Skin of body (tissue), 2 donors: ENCODE results near the gene PPP1R3C. TPM values are rescaled to one million over a fixed set of nuclear protein-coding genes. Genes with fewer than 3 reads are reported as not detected.

Experiments
- DNase-seq: peaks from one replicate; lab custom pipeline; 2025; lab: John Stamatoyannopoulos, UW
- total RNA-seq: library from RNA; depleted of rRNA; stranded (reverse); fragments of >200 nt; gene quantifications from one replicate; pipeline ENCODE4 v1.2.3, GENCODE V29; 2014

Gene PPP1R3C
- total RNA-seq, 1 donor from 2014 or later = 71.7 TPM

DNA sequence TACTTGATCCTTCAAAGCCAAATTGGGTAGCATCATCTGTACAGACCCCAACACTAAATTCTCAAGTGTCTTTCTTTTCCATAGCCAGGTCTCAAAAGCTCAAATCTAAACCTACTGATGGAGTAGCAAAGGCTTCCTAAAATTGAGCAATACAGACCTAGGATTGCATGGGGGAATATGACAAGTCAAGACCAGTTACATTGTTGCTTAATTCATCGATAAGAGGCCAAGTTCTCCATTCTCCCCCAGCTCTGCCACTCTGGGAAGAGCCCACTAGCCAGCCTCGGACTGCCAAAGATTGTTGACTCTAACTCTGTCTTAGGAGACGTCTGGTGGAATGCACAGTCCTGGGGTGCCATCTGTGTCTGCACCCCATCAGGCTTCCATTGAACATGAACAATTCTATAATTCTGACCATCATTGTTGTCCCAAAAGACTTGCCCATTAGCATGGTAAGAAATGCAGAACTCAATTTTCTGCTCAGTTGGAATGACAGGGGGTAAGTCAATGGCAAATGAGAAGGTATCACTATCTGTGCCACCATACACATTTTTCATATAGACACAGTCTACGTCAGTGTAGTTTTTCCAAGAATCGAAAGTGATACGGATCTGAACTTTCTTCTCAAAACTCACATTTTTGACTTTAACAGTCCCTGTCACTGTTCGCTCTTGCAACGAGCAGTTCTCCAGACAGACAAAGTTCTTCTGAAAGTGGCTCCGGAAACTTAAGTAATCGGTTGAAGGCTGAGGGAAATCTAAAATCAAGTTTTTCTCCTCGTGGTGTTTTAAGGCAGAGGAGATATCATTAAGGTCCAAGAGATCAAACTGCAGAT is 2.9 kb downstream of the PPP1R3C start:
- no peak for DNase-seq

DNA sequence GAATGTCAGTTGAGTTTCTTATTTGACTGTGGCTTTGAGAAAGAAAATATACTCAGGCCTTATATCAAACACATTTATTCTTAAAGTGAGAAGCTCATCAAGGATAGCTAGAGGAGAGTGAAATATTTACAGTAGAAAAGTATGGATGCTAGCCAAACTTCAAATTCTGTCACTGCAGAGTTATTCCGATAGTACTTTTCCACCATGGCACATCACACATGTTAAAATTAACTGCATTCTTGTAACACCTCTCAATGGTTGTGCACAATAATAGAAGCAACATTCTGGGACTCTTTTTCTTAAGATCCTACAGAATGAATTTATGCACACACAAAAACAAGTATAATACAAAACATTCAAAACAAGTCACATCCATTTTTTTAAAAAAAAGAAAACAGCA is 4.5 kb downstream of the PPP1R3C start:
- no peak for DNase-seq

DNA sequence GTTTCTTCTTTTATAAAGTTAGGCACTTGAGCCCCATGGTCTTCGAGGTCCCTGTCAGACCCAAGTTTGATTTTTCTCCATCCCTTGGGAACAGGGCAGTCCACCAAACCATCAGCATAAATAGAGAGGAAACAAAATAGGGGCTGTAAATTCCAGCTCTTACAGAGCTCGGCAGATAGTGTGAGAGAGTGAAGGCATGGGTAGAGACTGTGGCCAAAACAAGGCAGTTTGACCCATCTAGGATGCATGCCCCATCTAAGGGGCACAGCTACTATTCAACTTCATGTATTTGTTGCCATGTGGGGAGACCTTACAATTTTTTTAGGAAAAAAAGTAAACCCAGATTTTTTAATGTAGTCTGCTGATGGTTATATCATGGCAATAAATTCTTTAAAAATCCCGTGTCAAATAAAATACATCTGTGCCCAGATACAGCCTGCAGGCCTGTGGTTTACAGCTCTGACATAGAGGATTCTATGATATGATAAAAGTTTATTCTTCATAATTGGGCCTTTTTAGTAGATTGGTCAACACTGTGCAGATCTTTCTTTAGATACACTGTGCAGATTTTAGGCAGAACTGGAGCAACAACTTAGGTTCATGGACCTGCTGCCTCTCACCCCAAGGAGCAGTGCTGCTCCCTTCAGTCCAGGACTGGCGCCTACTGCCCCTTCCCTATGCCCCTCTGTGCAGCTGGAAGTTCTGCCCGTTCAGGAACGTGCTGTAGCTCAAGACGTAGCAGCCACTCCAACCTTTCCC is 5.3 kb downstream of the PPP1R3C start:
- no peak for DNase-seq

DNA sequence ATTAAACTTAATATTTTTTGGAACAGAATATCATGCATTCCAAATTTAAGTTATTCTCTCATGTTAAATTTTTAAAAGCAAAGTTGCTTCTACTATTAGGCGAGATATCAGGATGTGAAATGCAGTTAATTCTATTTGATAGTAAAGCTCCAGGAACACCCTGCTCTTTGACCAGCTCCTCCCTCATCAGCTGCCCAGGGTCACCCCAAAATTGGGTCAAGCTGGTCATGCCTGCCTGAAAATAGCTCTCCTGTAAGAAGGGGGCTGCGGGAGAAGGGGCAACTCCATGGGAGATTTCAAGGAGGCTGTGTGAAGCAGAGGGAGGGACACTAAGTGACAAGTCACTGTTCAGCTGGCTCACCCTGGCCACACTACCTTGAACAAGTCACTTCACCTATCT is 5.9 kb downstream of the PPP1R3C start:
- DNase-seq = no peak

DNA sequence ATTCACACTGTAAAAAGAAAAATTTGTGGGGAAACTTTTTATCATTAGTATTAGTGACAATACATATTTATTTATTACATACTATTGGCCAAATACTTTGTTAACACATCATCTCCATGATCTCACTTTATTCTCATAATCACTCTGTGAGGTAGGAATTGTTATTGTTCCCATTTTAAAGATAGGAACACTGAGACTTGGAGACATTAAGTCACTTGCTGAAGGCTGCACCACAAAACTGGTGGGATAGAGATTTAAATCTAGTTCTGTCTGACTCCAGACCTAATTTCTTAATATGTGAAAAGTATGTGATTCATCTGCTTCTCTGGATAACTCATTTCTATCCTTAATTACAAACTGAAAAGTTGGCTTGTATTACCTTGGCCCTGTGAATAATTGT is 8.2 kb downstream of the PPP1R3C start:
- DNase-seq = no peak

DNA sequence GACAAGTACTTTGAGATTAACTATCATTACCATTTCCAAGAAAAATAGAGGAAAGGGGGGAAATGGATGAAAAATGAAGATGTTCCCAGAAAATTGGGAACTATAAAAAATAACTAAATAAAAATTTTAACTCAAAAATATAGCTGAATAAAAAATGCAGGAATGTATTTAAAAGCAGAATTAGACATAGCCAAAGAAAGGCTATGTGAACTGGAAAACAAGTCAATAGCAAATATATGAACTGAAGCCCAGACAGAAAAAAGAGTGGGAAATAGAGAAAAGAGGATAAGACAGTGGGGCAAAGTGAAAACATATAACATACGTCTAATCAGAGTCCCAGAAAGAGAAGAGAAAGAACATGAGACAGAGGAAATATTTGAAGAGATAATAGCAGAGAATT is 10.3 kb downstream of the PPP1R3C start:
- DNase-seq = no peak

DNA sequence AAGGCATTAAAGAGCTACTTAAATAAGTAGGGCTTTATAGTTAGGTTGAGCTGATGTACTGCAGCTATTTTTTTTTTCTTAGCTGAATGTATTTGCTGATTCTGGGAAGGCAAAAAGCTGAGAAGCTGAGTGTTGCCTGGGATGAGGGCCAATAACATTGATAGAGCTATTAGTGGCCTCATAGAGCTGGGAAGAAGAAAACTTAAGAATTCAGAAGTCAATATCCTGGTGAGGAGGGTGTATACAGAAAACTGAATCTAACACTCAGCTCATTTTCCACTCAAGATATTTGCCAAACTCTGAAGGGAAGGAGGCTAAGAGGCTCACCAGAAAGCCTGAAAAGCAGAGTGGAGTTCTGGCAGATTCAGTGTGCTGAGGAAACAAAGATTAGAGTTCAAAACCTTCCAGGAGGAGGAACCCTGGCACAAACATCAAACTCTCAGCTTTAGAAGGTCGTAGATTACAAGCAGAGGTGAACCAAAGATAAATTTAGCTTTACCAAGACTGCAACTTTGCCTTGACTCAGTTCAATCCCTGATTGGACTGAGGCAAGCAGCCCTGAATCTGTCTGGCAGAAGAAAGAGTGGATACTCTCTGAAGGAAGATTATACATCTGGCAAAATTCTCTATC is 11.3 kb downstream of the PPP1R3C start:
- DNase-seq = no peak

DNA sequence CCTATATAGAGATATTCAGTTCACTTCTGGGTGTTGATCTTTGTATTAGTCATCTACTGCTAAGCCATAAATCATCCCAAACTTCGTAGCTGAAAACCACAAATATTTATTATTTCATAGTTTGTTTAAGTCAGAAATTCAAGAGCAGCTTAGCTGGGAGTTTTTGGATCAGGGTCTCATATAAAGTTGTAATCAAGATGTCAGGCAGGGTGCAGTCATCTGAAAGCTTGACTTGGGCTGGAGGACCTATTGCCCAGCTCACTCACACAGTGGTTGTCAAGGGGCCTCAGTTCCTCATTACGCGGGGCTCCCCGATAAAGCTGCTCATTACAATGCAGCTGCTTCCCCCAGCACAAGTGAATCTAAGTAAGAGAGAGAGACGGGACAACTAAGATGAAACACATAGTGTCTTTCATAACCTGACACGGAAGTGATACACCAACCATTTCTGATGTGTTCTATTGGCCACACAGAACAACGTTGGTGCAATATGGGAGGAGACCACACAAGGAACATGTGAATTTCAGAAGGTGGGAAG is 15.7 kb downstream of the PPP1R3C start:
- no peak for DNase-seq

DNA sequence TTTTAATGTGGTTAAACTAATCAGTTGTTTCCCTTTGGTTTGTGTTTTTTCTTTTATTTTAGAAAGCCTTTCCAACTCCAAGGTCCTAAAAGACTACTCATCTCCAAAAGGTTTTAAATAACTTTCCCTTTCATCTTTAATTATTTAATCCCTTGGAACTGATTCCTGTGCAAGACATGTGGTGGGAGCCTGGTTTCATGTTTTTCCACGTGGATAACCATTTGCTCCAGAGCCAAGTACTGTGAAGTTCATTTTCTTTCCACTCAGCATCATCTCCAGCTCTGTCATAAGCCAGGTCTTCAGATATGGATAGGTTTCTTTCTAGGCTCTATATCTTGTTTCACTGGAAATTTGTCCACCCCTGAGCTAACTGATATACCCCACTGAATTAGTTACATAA is 16.7 kb downstream of the PPP1R3C start:
- DNase-seq = no peak

DNA sequence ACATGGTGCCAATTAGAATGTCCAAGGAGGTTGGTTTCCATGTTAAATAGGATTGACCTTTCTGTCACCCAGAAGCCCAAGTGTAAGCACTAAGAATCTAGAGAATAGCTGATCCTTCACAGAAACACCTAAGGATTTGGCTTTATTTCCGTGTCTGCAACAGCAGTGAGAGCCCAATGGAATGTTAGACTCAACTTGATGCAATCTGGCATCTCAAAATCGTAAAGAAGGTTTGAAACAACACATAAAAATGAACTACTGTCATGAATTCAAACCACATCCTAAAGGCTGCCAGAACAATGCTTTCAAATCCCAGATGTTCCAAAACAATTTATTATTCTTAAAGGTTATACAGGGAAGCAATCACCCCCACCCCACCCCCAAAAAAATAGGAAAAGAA is 18.6 kb downstream of the PPP1R3C start:
- peak; percentile 29 for DNase-seq

DNA sequence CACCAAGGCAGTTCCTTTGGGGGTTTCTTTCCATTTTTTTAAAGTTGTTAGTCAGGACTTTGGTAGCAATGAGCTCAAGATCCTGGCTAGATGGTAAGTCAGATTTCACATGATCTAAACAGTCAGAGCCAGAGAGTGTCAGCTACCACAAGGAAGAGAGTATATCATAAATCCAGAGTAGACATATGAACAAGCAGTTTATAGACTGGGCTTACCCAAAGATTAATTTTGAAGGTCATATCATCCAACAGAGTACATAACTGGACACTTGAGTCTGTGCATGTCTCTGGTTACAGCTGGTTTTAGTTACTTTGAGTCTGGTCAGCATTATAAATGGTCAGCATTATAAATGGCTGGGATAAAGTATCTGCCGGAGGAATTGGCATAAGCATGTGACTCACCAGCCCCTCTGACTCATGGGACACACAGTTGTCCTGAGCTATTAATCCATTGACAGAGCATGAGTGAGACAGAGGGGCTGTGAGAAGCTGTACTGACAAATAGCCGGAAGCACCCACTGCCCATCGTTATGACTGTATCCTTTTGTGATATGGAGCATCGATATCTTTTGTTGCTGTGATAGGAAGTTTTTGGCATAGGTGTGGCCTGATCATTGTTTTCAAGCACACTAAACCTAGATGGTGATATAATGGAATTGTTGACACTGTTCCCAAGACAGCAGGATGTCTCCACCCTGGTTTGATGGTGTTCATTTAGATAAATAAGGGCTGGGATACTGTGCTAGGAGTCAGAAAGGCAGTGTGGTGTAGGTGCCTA is 19.3 kb downstream of the PPP1R3C start:
- DNase-seq = peak; percentile 29

DNA sequence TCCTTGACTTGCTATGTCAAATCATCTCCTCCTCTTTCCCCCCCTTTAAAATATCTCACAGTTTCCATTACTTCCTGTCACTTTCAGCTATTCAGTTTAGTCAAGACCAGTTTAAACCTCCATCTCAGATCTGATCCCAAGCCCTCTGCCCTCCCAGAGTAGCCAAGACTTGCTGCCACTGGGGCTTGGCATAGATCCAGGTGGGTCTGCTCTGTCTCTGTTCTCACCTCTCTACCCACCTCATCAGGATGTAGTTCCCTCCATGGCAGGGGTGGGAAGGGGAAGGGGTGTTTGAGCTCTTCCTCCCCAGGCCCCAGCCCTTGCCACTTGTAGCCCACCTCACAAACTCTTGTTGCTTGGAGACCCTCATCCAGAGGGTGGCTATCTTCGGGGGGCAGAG is 22.0 kb downstream of the PPP1R3C start:
- no peak for DNase-seq

DNA sequence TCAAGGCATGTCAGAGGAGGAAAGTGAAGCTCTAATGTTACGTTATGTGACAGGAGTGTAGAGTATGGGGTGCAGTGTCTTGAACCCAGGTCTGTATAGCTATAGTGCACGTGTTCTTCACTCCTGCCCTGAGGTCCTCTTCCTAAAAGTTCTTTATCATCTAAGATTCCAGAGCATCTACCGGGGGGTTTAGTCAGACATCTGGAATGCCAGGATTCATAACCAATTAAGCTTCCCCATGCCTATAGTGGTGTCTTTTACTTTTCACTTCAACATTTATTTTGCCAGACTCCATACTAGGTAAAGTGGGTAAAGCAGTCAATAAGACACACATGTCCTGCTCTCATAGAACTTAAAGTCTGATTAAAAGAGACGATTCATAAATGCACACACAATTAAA is 22.4 kb downstream of the PPP1R3C start:
- no peak for DNase-seq

DNA sequence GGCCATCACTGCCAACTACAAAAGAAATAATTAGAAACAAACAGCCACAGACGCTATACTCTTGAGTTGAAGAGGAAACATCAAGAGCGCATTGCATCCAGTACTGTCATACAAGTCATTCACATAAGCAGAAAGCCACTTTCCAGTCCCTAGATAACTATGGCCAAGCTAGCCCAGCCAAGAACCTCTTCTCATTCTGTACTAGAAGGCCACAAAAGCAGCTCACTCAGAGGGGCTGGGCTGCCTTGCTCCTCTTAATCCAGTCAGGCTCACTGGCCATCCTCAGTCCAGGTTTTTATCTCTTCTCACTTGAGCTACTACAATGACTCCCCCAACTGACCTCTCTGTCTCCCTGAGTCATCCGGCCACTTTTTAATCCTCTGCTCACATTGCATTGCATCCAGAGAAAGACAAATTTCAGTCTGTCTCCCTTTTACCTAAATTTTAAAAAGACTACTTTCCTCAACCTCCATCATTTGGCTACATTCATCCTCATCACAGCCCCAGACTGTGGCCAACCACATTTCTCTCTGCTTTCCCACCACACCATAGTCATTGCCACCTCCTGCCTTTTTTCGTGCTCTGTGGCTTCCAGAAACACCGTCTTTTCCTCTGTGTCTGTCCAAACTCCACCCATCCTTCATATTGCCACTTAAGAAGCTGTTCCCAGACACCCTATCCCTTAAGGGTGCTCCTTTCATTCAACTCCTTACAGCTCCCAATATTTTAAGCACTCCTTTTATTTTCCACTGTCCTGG is 25.0 kb downstream of the PPP1R3C start:
- DNase-seq = no peak

DNA sequence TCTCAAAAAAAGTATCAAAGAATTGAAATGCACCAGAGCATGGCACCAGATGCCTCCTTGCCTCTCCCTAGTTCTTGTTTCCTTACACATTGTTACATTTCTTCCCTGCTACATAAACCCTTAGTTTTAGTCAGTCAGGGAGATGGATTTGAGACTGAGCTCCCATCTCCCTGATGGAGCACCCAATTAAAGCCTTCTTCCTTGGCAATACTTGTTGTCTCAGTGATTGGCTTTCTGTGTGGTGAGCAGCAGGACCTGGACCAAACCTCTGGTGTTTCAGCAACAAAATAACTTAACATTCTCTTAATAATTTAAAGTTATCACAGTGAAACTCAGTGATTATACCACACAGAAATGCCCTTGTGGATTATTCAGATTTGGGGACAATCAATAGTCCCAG is 26.9 kb downstream of the PPP1R3C start:
- DNase-seq = no peak

DNA sequence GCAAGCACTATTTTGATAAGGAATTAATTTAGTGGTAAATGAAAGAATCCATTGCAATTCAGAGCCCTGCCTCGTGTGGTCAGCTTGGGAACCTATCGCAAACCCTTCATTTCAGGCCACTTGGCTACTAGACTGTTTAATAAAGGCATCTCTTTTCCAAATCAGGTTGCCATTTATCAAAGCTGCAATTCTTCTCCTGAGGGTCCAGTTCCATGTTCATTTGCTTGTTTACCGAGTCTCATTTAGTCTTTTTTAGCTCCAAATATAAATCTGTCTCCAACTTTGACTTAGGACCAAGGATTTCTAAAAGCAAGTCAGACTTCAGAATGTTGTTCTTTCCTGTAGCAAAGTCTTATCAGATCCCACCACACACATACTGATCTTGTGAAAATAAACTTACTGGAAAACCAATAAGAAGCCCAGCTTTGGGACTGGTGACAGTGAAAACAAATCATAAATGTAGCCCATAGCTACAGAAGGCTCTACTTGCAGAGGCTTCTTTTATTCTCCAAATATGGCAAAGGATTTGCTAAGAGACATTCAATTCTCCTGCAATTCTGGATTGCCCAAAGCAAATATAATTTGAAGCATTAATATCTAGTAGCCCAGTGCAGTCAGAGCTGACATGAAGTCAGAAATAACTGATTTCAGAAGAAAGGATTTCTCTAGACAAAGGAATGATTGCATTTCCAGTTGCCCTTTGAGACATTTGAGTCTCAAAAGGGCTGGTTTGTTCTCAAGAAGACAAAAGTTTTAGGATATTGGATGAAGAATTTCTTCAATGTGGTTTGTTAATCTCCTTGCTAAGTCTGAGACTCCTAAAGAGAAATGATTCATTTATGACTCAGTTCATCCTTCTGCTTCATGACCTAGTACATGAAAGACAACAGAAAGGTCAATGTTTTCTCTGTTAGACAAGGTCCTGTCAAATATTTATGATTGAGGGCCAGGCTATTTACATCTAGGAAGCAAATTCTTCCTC is 28.0 kb downstream of the PPP1R3C start:
- no peak for DNase-seq

DNA sequence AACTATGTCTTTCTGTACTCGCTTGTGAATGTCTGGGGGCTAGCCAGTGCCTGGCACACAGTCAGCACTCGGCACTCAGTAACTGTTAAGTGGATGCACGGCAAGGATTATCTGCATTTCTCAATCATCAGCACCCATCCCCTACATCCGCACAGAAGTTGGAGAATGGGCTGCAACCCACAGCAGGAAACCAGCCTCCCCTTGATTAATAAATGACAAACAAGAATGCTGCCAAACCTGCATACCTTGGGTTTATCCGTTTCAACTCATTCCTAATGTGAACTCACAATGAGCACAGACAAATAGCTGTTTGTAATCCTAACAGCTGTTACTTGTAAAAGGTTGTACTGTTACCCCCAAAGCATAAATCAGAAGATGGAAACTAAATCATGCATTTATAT is 28.9 kb downstream of the PPP1R3C start:
- DNase-seq = no peak

DNA sequence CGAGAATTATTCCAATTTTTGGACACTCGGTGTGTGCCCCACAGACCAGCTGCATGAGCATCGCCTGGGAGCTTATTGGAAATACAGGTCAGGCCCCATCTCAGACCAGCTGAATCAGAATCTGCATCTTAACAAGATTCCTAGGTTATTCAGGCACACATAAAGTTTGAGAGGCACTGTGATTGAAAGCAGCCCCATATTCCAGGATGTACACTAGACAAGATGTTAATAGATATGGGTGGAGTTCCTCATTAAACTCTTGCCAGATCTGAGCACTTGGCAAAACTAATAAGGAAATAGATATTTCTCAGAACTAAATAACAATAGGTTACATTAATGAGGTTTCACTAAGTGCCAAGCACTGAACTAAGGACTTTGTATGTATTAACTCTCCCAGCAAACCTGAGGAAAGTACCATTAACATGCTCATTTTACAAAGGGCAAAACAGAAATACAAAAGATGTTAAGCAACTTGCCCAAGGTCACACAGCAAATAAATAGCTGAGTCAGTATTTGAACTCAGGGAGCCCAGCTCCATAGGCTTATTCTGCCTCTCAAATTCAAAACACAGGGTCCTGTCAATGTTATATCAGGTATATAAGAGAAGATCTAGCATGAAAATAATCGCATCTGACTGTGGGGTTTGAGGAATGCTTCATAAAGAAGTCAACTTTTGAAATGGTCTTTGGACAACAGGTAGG is 29.9 kb downstream of the PPP1R3C start:
- DNase-seq = no peak

DNA sequence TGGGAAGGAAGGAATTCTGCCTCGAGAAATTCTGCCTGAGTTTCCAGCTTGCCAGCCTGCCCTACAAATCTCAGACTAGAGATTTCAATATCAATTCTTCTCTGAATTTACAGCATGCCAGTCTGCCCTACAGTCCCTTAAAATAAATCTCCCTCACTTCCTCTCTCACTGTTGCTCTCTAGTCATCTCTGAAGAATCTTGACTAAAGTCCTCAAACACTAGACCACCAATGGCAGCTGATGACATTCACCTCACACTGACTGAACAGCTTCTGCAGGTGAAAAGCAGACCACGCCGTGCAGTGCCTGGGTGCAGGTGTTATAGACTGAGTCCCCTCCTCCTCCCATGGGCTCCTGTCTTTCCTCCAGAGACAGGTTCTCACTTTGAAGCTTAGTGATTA is 30.4 kb downstream of the PPP1R3C start:
- DNase-seq = no peak
